GM12878 (cell line): Measurements from ENCODE around the gene ARMH1. TPM values are rescaled to one million over a fixed set of nuclear protein-coding genes. Genes with fewer than 3 reads are reported as not detected.

Experiments
- ATAC-seq: fragments of 200-7000 bp; cut with Tn5 transposase; 3 replicates; pipeline ENCODE4 v1.9.1; 2020; ENCODE audit warnings: mild to moderate bottlenecking, moderate library complexity
- BruUV-seq: library from RNA; stranded (reverse); fragments of 400-500 nt; replicated peaks from 2 replicates; lab custom pipeline; 2021; lab: Mats Ljungman, UMichigan
- CTCF ChIA-PET: fragments of 300-600 bp; sonication (Branson Sonifier 250); formaldehyde crosslinking; extraction: SDS; loops from one replicate; lab custom pipeline; 2021; ENCODE audit warnings: inconsistent platforms; lab: Yijun Ruan, JAX
- POLR2A ChIA-PET: fragments of 350-600 bp; formaldehyde crosslinking; extraction: SDS; loops from one replicate; lab custom pipeline; 2021; ENCODE audit warnings: inconsistent platforms; lab: Charles Lee
- RAD21 ChIA-PET: fragments of 300-600 bp; sonication (Branson Sonifier 250); formaldehyde crosslinking; loops from one replicate; lab custom pipeline; 2023; ENCODE audit warnings: antibody characterized with exemption; ENCODE audit not compliant: unreplicated experiment; lab: Charles Lee
- SMC1A ChIA-PET: fragments of 300-600 bp; sonication (Branson Sonifier 250); formaldehyde crosslinking; loops from one replicate; lab custom pipeline; 2023; ENCODE audit not compliant: unreplicated experiment, uncharacterized antibody; lab: Charles Lee
- DNase-seq: peaks from one replicate; pipeline ENCODE4 v3.0.0-alpha.2; 2011; ENCODE audit warnings: low read depth, low spot score
- FAIRE-seq: peaks from 3 replicates; lab custom pipeline; 2011; peaks lifted over from hg19 to GRCh38; lab: Jason Lieb, UNC
- H2AFZ ChIP-seq: 2 replicates; pipeline ENCODE4 v1.6.0; 2011; ENCODE audit warnings: low read depth, low read length, control low read depth; ENCODE audit not compliant: control insufficient read depth
- H3K27ac ChIP-seq: 2 replicates; pipeline ENCODE4 v1.5.1; 2011; ENCODE audit warnings: control low read depth; ENCODE audit not compliant: control insufficient read depth, insufficient read depth
- H3K27me3 ChIP-seq, 2 experiments: replicated peaks in 1 of 2; 2 replicates each; pipeline versions ENCODE4 v1.6.0 to v1.6.1; 2011; ENCODE audit warnings: low read length in 1 of 2; ENCODE audit not compliant: control insufficient read depth in 2 of 2, insufficient read depth in 2 of 2
- H3K36me3 ChIP-seq, 2 experiments: 2 replicates each; pipeline ENCODE4 v1.5.1; 2011; ENCODE audit warnings: low read length in 1 of 2; ENCODE audit not compliant: control insufficient read depth in 2 of 2, insufficient read depth in 2 of 2
- H3K4me1 ChIP-seq: 2 replicates; pipeline ENCODE4 v1.6.1; 2011; ENCODE audit warnings: mild to moderate bottlenecking, low read length, moderate library complexity, mixed read lengths; ENCODE audit not compliant: control insufficient read depth, insufficient read depth
- H3K4me2 ChIP-seq: 2 replicates; pipeline ENCODE4 v1.6.0; 2011; ENCODE audit warnings: control low read depth; ENCODE audit not compliant: control insufficient read depth, insufficient read depth
- H3K4me3 ChIP-seq: fragments of 200-600 bp; sonication (generic); 2 replicates; pipeline ENCODE4 v1.5.1; 2016
- H3K79me2 ChIP-seq: 2 replicates; pipeline ENCODE4 v1.6.0; 2011; ENCODE audit warnings: low read length; ENCODE audit not compliant: control insufficient read depth, insufficient read depth
- H3K9ac ChIP-seq: 2 replicates; pipeline ENCODE4 v1.8.0; 2011; ENCODE audit warnings: low read length, control low read depth, mixed read lengths; ENCODE audit not compliant: control insufficient read depth, insufficient read depth
- H3K9me3 ChIP-seq: replicated peaks from 3 replicates; pipeline ENCODE4 v1.5.1; 2011; ENCODE audit warnings: mild to moderate bottlenecking, low read length; ENCODE audit not compliant: control insufficient read depth, insufficient read depth
- H4K20me1 ChIP-seq: 2 replicates; pipeline ENCODE4 v1.6.0; 2011; ENCODE audit not compliant: control insufficient read depth, insufficient read depth
- BRCA1 ChIP-seq: IDR thresholded peaks from 2 replicates; pipeline ENCODE4 v1.6.1; 2011; ENCODE audit warnings: low read depth, low read length, improper control_type of control experiment
- CBX5 ChIP-seq: sonication (generic); IDR thresholded peaks from 2 replicates; pipeline ENCODE4 v1.6.1; 2016; ENCODE audit warnings: low read depth, moderate library complexity, mild to moderate bottlenecking, inconsistent platforms
- ETV6 ChIP-seq, 2 experiments: fragments of 450-650 bp in 1 of 2; IDR thresholded peaks in 1 of 2; conservative IDR thresholded peaks in 1 of 2; 2 replicates each; pipeline ENCODE4 v1.6.1; 2014; ENCODE audit warnings: antibody characterized with exemption in 1 of 2, borderline replicate concordance in 1 of 2, low read depth in 1 of 2, mild to moderate bottlenecking in 1 of 2, moderate library complexity in 1 of 2
- IKZF2 ChIP-seq, 2 experiments: fragments of 450-650 bp; IDR thresholded peaks; 2 replicates each; pipeline ENCODE4 v1.6.1; 2017; ENCODE audit warnings: mild to moderate bottlenecking in 2 of 2, moderate library complexity in 2 of 2
- MEF2A ChIP-seq: IDR thresholded peaks from 2 replicates; pipeline ENCODE4 v1.6.1; 2011; ENCODE audit warnings: low read depth, mild to moderate bottlenecking, low read length, moderate library complexity; ENCODE audit not compliant: insufficient read depth
- MTA2 ChIP-seq: fragments of 450-650 bp; IDR thresholded peaks from 2 replicates; pipeline ENCODE4 v1.6.1; 2016; ENCODE audit warnings: low read depth, mild to moderate bottlenecking, moderate library complexity
- PML ChIP-seq: IDR thresholded peaks from 2 replicates; pipeline ENCODE4 v1.6.1; 2012; ENCODE audit warnings: low read length, inconsistent platforms
- SPI1 ChIP-seq: IDR thresholded peaks from 2 replicates; pipeline ENCODE4 v1.6.1; 2011; ENCODE audit warnings: low read depth, mild to moderate bottlenecking, low read length, moderate library complexity, borderline replicate concordance; ENCODE audit not compliant: insufficient read depth
- SREBF2 ChIP-seq: IDR thresholded peaks from 2 replicates; pipeline ENCODE4 v1.6.1; 2012; ENCODE audit warnings: mild to moderate bottlenecking, low read length
- TCF7 ChIP-seq: IDR thresholded peaks from 2 replicates; pipeline ENCODE4 v1.6.1; 2014; ENCODE audit warnings: antibody characterized with exemption, borderline replicate concordance
- WGBS: methylation state at CpG from one replicate; pipeline ENCODE4 v1.1.6; 2016; ENCODE audit warnings: low lambda C conversion rate; ENCODE audit not compliant: insufficient replicate concordance, insufficient coverage; ENCODE audit errors: missing lambda C conversion rate; 5-methylcytosine and 5-hydroxymethylcytosine counted together
- in situ Hi-C: fragments of 300-500 bp; cut with MboI; formaldehyde crosslinking; loops from 9 replicates; pipeline ENCODE4 v1.14.3; 2018; ENCODE audit warnings: mixed read lengths
- intact Hi-C: fragments of 100-400 bp; cut with micrococcal nuclease; formaldehyde crosslinking; loops from one replicate; pipeline ENCODE4 v1.14.2; 2022; ENCODE audit not compliant: unreplicated experiment
- polyA plus RNA-seq, 11 experiments: library from polyadenylated mRNA; depleted of rRNA in 4 of 11; unstranded in 6 of 11; stranded (reverse) in 5 of 11; fragments of >200 nt; fragmentation: Nextera tagmentation in 4 of 11; fragmentation: Illumina TruSeq in 1 of 11; extraction: Ambion mirVana in 4 of 11; extraction: Trizol in 1 of 11; gene quantifications; 1 replicate in 1 of 11; 2 replicates in 10 of 11; pipeline versions ENCODE4 v1.2.1 to v1.2.3, GENCODE V29; 2011 to 2016; ENCODE audit warnings: inconsistent platforms in 2 of 11, missing spikeins in 2 of 11, low read depth in 1 of 11
- total RNA-seq, 4 experiments: library from RNA; depleted of rRNA in 3 of 4; stranded (reverse); fragments of >200 nt in 3 of 4; fragmentation: Illumina TruSeq in 1 of 4; extraction: Trizol in 1 of 4; gene quantifications; 2 replicates each; pipeline versions ENCODE4 v1.2.1 to v1.2.3, GENCODE V29; 2013 to 2021
- TF ChIP-seq, protein P1 (sequence below): IDR thresholded peaks from 2 replicates; pipeline ENCODE4 v1.6.1; 2012; ENCODE audit warnings: low read depth, low read length, improper control_type of control experiment
- TF ChIP-seq, protein P2 (sequence below): fragments of 450-650 bp; formaldehyde crosslinking; IDR thresholded peaks from 2 replicates; pipeline ENCODE4 v1.4.0; 2022; ENCODE audit warnings: mild to moderate bottlenecking, moderate library complexity
- TF ChIP-seq, protein P3 (sequence below), 3 experiments: IDR thresholded peaks in 2 of 3; conservative IDR thresholded peaks in 1 of 3; 2 replicates each; pipeline ENCODE4 v1.5.1; 2011; ENCODE audit warnings: low read depth in 3 of 3, low read length in 3 of 3, mild to moderate bottlenecking in 3 of 3, control low read depth in 2 of 3, moderate library complexity in 2 of 3, inconsistent platforms in 1 of 3, mixed read lengths in 1 of 3; ENCODE audit not compliant: control insufficient read depth in 2 of 3, insufficient read depth in 1 of 3; ENCODE audit errors: extremely low read depth in 1 of 3

Gene ARMH1
- total and polyA plus RNA-seq, 10 of the 15 experiments (the other 5 are each of a cell fraction or from before 2014, with no cell fraction given), result 0.93 to 43.9 (median 8.2) TPM

DNA sequence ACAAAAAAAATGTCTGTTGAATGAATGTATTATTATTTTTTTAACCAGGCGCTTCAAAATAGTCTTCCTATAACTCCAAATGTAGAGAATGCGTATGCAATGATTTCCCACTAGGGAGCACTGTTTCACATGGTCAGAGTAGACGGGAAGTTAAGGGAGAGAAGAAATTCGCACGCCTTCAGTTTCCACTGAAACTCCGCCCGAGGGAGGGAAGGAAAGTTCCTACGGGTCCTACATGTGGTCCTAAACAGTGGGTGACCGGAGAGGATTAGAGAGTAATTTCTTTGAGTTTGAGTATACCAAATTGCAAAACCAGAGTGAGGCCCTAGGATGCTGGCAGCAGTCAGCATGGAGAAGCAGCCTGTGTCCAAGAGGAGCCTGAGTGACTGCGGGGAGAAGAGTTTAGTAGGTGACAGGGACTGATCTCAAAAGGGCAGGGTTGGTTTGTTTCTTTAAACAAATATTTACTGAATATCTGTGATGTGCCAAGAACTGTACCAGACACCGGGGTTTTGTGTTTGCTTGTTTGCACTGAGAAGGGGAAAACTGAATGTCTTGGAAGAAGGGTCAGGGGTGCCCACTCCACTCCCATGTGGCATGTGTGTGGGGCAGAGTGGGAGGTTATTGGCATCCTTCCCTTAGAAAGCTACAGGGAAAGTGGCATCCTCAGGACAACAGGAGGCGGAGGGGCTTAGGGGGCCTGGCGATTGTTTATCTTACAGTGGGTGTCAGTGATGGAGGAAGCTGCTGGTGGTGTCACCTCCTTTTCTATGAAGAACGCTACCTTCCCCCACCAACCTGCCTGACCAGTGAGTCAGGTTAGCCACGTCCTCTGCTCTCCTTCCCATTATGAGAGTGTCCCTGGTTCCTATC is 33.7 kb downstream of the ARMH1 start:
- Histone ChIP-seq H2AFZ (peak overlapping the region; percentile 57), H3K4me3 (peak overlapping the region; percentile 15; the same call in 1 of the 2 replicates), H3K4me1 (peaks cover 21% of the 10 kb centered on the region), H3K9ac (no peak overlapping the region), H3K79me2 (no peaks in the 10 kb centered on the region), H3K9me3 (no peaks in the 10 kb centered on the region), H3K27me3 (no peaks in the 10 kb centered on the region; a peak in 1 of 4 replicates), H4K20me1 (no peaks in the 10 kb centered on the region), H3K4me2 (peak overlapping the region; percentile 7; the same call in 1 of the 2 replicates), H3K27ac (no peak overlapping the region), H3K36me3 (no peaks in the 10 kb centered on the region)
- ChIA-PET CTCF (interaction anchor here (0.8 to 2.8 kb wide), 9 partner anchors 10 to 136 kb away, joined by 3 to 12 read pairs (median 4); no protein-coding TSS in a partner anchor), POLR2A (no interaction called here), RAD21 (interaction anchor here (0.6 to 1.4 kb wide), 4 partner anchors 11 to 76 kb away, joined by 3 read pairs; no protein-coding TSS in a partner anchor), SMC1A (interaction anchor here (0.8 to 0.9 kb wide), 2 partner anchors 12 to 21 kb away, joined by 3 read pairs; no protein-coding TSS in a partner anchor)
- DNase-seq (no peak), FAIRE-seq (peak; percentile 94), ATAC-seq (peak; percentile 84)
- intact Hi-C loops (no loop called here), in situ Hi-C loops (no loop called here)
- no TSS peak for BruUV-seq
- WGBS, result 30% methylated on average over 15 of the region's 15 CpGs
- no peak for TF ChIP-seq BRCA1
- TF ChIP-seq, protein P1, sequence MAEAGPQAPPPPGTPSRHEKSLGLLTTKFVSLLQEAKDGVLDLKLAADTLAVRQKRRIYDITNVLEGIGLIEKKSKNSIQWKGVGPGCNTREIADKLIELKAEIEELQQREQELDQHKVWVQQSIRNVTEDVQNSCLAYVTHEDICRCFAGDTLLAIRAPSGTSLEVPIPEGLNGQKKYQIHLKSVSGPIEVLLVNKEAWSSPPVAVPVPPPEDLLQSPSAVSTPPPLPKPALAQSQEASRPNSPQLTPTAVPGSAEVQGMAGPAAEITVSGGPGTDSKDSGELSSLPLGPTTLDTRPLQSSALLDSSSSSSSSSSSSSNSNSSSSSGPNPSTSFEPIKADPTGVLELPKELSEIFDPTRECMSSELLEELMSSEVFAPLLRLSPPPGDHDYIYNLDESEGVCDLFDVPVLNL, result no peak
- TF ChIP-seq TCF7, result no peak
- TF ChIP-seq SREBF2, result no peak
- TF ChIP-seq SPI1, result peak; percentile 10; the same call in 1 of the 2 replicates
- TF ChIP-seq PML, result no peak
- TF ChIP-seq IKZF2 (IDR thresholded peaks at IDR 0.05), result peak in 1 of 2 experiments; percentile 50; a peak in 1 of 4 replicates
- TF ChIP-seq CBX5, result no peak
- no peak for TF ChIP-seq MTA2
- TF ChIP-seq ETV6 (conservative IDR thresholded peaks at IDR 0.05 in 1 of 2, IDR thresholded peaks at IDR 0.05 in 1 of 2; ENCODE audit: borderline replicate concordance in 1 of 2, low read depth in 1 of 2), result no peak
- TF ChIP-seq MEF2A, result 0 out of 2 replicates have a peak, but pooled peaks have one; percentile 9
- TF ChIP-seq, protein P2, sequence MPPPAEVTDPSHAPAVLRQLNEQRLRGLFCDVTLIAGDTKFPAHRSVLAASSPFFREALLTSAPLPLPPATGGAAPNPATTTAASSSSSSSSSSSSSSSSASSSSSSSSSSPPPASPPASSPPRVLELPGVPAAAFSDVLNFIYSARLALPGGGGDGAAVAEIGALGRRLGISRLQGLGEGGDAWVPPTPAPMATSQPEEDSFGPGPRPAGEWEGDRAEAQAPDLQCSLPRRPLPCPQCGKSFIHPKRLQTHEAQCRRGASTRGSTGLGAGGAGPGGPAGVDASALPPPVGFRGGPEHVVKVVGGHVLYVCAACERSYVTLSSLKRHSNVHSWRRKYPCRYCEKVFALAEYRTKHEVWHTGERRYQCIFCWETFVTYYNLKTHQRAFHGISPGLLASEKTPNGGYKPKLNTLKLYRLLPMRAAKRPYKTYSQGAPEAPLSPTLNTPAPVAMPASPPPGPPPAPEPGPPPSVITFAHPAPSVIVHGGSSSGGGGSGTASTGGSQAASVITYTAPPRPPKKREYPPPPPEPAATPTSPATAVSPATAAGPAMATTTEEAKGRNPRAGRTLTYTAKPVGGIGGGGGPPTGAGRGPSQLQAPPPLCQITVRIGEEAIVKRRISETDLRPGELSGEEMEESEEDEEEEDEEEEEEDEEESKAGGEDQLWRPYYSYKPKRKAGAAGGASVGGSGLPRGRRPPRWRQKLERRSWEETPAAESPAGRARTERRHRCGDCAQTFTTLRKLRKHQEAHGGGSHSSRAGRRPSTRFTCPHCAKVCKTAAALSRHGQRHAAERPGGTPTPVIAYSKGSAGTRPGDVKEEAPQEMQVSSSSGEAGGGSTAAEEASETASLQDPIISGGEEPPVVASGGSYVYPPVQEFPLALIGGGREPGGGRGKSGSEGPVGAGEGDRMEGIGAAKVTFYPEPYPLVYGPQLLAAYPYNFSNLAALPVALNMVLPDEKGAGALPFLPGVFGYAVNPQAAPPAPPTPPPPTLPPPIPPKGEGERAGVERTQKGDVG (CRISPR knock-in tag), result no peak
- TF ChIP-seq, protein P3, sequence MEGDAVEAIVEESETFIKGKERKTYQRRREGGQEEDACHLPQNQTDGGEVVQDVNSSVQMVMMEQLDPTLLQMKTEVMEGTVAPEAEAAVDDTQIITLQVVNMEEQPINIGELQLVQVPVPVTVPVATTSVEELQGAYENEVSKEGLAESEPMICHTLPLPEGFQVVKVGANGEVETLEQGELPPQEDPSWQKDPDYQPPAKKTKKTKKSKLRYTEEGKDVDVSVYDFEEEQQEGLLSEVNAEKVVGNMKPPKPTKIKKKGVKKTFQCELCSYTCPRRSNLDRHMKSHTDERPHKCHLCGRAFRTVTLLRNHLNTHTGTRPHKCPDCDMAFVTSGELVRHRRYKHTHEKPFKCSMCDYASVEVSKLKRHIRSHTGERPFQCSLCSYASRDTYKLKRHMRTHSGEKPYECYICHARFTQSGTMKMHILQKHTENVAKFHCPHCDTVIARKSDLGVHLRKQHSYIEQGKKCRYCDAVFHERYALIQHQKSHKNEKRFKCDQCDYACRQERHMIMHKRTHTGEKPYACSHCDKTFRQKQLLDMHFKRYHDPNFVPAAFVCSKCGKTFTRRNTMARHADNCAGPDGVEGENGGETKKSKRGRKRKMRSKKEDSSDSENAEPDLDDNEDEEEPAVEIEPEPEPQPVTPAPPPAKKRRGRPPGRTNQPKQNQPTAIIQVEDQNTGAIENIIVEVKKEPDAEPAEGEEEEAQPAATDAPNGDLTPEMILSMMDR (IDR thresholded peaks at IDR 0.05 in 2 of 3, conservative IDR thresholded peaks at IDR 0.05 in 1 of 3; ENCODE audit: control insufficient read depth in 2 of 3, extremely low read depth in 1 of 3, insufficient read depth in 1 of 3, low read depth in 3 of 3, low read length in 3 of 3), result peak; percentile 58 to 70 (median 62)
